Fibroblast of pulmonary artery (primary cell): ENCODE measurements around the gene EFCAB10.

Experiments used
- DNase-seq: peaks from one replicate; pipeline ENCODE4 v3.0.0-alpha.2; 2010; ENCODE audit warnings: low read depth
- H3K4me3 ChIP-seq: replicated peaks from 2 replicates; pipeline ENCODE4 v1.5.1; 2011; ENCODE audit warnings: low read depth, mild to moderate bottlenecking, control low read depth, low read length, moderate library complexity
- TF ChIP-seq, protein P1 (sequence below): IDR thresholded peaks from 2 replicates; pipeline ENCODE4 v1.5.1; 2011; ENCODE audit warnings: mild to moderate bottlenecking, control low read depth, low read length, inconsistent platforms; ENCODE audit errors: missing control alignments

Gene EFCAB10

GRCh38 chr7:105587909-105588635 lies 6.8 kb upstream of the EFCAB10 start:
- TF ChIP-seq, protein P1, sequence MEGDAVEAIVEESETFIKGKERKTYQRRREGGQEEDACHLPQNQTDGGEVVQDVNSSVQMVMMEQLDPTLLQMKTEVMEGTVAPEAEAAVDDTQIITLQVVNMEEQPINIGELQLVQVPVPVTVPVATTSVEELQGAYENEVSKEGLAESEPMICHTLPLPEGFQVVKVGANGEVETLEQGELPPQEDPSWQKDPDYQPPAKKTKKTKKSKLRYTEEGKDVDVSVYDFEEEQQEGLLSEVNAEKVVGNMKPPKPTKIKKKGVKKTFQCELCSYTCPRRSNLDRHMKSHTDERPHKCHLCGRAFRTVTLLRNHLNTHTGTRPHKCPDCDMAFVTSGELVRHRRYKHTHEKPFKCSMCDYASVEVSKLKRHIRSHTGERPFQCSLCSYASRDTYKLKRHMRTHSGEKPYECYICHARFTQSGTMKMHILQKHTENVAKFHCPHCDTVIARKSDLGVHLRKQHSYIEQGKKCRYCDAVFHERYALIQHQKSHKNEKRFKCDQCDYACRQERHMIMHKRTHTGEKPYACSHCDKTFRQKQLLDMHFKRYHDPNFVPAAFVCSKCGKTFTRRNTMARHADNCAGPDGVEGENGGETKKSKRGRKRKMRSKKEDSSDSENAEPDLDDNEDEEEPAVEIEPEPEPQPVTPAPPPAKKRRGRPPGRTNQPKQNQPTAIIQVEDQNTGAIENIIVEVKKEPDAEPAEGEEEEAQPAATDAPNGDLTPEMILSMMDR: no peak
- H3K4me3 ChIP-seq: no peak overlapping the region
- no peak for DNase-seq

DNA sequence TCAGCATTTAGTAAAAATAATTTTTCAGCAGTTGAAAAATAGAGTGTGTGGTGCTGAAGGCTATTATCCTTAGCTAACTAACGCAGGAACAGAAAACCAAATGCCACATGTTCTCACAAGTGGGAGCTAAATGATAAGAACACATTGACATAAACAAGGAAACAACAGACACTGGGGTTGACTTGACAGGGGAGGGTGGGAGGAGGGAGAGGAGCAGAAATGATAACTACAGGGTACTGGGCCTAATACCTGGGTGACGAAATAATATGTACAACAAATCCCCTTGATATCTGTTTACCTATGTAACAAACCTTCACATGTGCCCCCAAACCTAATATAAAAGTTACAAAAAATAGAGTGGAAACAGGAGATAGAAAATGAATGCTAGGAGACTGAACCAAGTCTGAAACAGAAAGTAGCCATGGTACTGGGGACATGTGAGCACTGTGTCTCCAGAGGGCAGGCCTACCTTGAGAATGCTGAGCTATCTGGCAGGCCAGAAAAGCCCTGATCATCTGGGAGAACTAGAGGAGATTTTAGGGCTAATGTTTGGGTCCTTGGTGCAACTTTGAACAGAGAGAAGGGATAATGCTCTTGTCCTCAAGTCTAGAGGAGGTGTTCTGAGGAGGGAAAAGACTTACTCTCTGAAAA lies 4.7 kb upstream of the EFCAB10 start:
- TF ChIP-seq, protein P1: no peak
- H3K4me3 ChIP-seq: no peak overlapping the region
- no peak for DNase-seq

DNA sequence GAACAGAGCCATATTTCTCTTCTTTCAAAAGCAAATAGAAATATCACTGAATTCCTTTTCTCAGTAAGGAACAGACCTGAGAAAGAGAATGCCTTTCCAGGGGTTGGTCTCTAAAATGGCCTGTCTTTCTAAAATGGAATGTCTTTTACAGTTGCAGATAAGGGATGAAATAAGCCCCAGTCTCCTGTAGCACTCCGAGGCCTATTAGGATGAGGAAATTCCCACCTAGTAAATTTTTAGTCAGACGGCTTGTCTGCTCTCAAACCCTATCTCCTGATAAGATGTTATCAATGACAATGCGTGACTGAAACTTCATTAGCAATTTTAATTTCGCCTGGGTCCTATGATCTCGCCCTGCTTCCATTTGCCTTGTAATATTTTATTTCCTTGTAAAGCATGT lies 2.9 kb upstream of the EFCAB10 start:
- TF ChIP-seq, protein P1: no peak
- DNase-seq: no peak
- H3K4me3 ChIP-seq: no peak overlapping the region

DNA sequence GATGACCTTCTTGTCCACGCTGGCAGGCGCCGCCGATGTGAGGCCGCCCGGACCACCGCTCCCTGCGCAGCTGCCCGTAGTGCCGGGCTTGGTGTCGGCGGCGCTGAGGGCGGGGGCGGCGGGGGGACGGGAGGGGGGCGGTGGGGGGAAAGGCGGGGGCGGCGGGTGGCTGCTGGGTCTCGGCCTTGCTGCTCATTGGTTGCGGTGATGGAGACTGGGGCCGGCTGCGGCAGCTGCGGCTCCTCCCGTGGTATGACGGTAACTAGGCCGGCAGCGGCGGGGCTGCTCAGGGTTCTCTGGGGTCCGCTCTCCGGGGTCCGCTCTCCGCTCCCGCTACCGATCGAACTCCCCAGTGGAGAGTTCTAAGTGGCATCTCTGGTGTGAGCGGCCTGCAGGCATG lies 1.8 kb upstream of the EFCAB10 start:
- DNase-seq: no peak
- TF ChIP-seq, protein P1: no peak

DNA sequence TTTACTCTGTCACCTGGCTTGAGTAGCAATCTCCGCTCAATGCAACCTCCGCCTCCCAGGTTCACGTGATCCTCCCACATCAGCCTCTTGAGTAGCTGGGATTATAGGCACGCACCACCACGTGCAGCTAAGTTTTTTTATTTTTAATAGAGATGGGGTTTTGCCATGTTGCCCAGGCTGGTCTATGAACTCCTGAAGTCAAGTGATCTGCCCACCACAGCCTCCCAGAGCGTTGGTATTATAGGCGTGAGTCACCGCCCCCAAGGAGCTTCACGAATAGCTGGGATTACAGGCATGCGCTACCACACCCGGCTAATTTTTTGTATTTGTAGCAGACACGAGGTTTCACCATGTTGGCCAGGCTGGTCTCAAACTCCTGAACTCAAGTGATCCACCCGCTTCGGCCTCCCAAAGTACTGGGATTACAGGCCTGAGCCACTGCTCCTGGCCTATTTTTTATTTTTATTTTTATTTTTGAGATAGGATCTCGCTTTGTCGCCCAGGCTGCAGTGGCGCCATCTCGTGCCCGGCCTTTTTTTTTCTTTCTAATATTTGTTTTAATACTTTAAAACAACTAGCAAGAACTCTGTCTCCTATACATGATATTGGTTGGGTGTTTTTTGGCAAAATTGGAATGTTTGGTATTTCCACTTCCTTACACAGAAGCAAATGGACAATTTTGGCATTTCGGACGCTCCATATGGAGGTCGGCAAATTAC lies 1.1 kb downstream of the EFCAB10 start:
- TF ChIP-seq, protein P1: peak; percentile 6
- no peak for DNase-seq
- no peak overlapping the region for H3K4me3 ChIP-seq

More for the DNA sequence above, 1.8 kb upstream of the EFCAB10 start:
- H3K4me3 ChIP-seq: no peak overlapping the region

DNA sequence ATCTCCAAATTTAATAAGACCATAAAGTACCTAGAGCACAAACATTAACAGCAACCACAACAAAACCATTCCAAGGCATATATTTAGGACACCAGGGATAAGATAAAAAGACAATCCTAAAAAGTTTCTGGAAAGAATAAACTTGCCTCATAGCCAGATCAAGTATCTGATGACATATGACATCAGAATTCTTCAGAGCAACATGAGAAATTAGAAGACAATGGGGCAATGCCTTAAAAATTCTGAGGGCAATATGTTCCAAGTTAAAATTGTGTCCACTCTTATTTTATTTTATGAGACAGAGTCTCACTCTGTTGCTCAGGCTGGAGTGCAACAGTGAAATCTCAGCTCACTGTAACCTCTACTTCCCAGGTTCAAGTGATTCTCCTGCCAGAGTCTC lies 2.8 kb downstream of the EFCAB10 start:
- DNase-seq: no peak
- TF ChIP-seq, protein P1: no peak
- no peak overlapping the region for H3K4me3 ChIP-seq
